T follicular helper cell (primary cell): Measurements from ENCODE around the gene RANBP10.

Experiments
- DNase-seq: peaks from one replicate; pipeline ENCODE4 v3.0.0-alpha.2; 2020; ENCODE audit warnings: low read depth

RANBP10 gene

DNA sequence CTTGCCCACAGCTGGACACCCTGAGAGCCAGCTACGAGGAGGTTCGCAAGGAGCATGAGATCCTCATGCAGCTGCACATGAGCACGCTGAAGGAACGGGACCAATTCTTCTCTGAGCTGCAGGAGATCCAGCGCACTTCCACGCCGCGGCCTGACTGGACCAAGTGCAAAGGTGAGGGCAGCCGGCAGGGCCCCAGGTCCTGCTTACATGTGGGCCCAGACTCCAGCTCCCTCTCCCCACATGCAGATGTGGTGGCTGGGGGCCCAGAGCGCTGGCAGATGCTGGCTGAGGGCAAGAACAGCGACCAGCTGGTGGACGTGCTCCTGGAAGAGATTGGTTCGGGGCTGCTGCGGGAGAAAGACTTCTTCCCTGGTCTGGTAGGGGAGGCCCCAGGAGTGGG is 19.5 kb upstream of the RANBP10 start:
- no peak for DNase-seq

DNA sequence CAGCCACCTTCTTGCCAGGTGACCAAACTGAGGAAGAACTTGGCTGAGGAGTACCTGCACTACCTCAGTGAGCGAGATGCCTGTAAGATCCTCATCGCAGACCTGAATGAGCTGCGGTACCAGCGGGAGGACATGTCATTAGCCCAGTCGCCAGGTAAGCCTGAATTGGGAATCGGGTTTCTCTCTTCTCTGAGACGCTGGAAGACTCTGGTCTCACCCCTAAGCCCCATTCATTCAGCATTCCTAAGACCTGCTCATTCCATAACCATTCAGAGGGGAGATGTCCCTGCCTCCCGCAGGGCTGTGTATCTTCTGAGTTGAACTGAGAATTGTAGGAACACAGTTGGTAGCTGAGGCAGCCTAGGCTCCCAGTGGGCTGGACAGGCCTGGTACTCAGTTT is 18.8 kb upstream of the RANBP10 start:
- DNase-seq: no peak

DNA sequence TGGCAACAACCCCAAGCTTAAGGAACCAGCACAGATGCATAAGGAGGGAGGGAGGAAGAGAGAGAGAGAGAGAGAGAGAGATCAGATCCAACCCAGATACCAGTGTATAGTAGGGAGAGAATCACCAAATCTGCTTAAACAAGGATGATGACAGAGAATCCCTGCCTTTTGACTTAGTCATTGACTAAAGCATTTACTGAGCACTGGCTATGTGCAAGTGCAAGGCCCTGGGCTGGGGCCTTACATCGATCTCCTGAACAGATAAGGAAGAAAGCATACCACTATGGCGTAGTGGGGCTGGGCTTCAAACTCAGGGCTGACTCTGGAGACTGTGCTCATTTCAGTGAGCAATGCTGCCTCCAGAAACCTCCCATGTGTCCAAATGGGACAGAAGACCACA is 16.2 kb upstream of the RANBP10 start:
- DNase-seq: no peak

DNA sequence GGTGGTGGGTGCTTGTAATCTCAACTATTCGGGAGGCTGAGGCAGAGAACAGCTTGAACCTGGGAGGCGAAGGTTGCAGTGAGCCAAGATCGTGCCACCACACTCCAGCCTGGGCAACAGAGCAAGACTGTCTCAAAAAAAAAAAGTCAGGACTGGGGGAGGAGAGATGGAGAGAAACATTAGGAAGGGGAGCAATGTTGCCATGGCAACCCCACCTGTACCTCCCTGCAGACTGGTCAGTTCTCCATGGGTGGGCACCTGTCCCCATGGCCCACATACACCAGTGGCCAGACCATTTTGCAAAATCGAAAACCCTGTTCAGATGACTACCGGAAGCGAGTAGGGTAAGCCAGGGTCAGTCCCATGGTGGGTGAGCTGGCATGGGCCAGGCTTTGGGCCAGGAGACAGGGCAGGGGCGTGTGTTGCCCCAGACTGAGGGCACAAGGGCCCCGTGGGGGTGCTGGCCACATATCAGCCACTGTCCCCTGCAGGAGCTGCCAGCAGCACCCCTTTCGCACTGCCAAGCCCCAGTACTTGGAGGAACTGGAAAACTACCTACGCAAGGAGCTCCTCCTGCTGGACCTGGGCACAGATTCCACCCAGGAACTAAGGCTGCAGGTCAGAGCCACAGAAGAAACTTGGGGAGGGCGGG is 14.4 kb upstream of the RANBP10 start:
- no peak for DNase-seq

DNA sequence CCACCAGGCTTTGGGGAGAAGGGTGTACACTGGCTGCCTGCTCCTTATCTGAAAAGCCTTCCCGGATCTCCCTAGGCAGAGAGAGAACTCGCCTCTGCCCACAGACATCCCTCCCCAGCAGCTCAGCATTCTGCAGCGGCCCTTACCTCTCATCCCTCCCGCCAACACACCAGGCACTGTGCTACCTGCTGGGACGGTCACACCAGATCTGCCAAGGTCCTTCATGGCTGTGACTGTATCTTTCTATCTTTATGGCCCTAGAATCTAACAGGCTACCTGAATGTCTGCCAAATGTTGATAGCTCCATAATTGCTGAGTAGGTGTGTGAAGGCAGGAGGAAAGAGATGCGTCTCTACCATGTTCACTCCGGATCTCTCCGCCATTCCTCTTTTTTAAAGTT is 8.2 kb upstream of the RANBP10 start:
- no peak for DNase-seq

DNA sequence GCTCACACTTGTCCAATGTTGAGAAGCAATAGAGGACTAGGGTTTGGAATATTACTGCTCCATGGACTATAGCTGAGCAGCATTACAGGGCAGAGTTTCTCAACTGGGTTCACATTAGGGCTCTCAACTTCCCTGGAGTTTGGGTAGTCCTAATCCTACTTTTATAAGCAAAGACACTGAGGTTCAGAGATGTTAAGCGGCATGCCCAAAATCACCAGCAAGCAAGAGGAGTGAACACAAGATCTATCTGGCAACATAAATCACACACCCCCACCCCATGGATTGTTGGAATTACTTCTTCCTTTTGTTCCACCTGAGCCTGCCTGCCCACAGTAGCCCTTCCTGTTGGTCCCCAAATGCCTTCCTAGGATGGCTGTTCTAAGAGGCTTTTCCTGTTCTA is 5.5 kb upstream of the RANBP10 start:
- no peak for DNase-seq

DNA sequence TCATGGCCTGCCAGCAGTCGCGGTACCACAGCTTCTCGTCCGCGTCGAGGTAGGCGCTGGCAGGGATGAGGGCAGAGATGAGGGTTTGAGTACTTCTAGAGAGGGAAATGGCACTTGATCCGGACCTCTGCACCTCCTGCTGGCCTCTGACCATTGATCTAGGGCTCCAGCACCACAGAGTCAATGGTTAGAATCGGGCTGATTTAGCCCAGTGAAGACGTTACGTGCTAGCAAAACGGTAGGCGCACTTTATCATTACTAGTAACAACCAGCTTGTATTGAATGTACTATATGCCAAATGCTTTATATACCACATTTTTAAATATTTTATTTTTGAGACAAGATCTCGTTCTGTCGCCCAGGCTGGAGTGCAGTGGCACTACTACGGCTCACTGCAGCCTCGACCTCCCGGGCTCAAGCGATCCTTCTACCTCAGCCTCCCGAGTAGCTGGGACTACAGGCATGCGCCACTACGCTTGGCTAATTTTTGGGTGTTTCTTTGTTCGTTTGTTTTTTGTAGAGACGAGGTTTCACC is 855 bp upstream of the RANBP10 start:
- no peak for DNase-seq

DNA sequence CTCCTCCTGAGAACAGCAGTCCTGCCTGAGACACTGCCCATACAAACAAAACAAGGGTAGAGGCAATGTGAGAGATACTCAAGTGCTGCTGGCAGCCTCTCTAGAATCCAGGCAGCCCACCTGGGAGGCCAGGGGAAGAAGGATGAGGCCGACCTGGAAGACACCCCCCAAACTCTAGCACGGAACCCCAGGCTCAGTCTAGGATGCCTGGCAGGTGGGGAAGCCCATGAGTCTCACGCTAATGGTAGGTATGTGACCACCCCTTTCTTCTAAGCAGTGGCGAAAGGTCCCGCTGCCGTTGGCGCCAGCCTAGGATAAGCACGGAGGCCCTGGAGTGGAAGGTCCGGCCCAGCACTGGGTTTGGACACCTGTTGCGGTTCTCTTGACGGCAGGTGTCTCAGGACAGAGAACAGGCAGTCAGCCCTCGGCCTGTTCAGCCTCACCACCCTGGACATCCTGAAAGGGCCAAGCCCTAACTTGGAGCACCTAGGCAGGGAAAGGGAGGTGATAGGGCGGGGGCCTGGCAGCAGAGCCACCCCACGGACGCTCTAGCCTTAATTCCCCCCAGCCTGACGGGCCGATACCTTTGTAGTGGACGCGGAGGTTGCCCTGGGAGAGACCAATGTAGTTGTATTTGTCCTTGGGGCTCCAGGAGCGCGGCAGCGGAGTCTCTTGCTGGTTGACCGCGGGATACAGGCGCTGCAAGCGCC is 487 bp downstream of the RANBP10 start:
- DNase-seq: no peak

DNA sequence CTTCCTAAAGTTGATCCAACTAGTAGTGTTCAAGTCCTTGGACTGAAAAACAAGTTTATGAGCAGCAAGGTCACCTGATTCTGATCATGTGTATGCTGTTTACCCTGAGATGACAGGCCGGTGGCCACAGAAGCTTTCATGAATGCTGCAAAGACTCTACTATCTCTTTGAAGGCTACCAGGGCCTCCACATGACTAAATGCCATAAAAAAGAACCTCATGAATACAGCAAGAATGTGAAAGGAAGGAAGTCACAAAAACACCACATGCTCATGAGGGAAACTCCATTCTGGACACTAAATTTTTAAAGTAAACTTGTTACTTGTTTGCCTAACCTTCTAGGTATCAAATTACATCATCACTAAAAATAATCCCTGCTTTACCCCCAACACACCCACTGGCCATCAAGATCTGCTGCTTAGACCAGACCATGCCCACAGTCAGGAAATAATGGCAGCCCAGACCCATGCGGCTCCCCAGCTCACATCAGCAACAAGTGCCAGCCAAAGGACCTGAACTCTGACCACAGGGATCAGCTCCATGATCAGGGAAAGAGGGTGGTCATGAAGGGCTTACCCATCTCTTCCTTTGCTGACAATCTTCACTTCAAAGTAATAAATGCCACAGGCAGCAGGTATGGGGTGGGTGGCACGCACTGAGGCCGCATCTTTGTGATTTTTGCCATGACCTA is 1.4 kb downstream of the RANBP10 start:
- no peak for DNase-seq

DNA sequence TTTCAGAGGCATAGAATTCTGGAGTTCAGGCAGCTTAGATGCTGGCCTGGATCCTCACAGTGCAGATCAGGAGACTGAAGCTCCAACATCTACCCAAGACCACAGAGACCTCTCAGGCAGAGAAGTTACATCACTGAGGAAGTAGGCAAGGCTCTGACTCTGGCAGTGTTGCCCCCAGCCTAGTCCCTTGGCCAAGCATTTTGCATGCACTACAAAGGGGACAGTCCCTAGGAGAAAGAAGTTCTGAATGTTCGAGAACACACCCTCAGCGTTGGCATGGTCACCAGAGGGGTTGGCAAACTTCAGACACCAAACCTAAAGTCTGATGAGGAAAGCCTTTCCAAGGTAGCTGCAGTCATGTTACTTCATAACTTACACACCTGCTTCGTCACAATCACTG is 2.5 kb downstream of the RANBP10 start:
- DNase-seq: no peak

DNA sequence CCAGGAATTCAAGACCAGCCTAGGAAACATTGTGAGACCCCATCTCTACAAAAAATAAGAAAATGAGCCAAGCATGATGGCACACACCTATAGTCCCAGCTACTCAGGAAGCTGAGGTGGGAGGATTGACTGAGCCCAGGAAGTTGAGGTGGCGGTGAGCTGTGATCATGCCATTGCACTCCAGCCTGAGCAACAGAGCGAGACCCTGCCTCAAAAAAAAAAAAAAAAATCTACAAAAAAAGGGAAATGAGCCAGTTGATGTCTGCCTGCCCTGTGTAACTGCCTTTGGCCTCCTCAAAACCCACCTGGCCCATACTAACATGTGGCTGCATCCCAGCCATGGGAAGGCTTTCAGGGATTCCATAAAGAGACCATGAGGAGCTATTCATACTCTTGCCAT is 4.5 kb downstream of the RANBP10 start:
- DNase-seq: no peak

DNA sequence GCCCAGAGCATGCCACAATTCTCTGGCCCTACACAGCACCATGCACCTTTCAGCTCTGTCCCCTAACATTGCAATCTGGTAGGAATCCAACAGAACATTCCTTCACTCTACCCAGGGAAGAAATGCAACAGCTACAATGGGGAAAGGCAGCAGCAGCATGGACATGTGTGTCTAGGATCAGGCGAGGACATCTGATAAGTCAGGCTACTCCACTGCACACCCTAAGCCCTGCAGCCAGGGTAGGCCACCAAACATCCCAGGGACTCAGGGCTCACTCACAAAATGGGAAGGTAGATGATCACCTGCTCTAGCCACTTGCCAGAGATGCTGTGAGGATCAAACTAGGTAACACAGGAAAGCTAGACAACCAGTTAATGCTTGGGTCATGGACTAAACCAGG is 5.1 kb downstream of the RANBP10 start:
- DNase-seq: no peak

DNA sequence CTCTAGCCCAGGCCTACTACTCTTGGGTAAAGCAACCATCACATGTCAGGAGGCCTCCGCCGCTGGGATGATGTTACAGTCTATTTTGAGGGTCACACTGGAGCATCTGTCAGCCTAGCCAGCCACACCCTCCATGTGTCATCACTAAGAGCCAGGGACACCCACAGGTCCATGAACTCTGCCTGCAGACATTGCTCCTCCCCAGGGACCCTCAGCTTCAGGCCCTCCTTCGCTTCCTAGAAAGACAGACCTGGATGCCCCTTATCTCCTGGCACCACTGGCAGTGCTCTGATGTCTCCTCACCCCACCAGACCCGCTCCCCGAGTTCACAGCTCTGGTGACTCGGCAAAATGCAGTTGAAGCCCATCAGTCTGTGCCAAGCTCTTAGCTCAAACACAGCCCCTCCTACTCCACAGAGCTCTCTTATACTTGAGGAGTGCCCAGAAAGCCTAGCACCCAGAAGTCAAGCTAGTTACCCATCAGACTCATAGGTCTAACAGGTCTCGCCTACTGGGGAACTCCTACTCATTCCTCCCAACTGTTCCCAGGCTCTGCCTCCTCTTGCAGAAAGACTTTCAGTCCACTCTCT is 5.9 kb downstream of the RANBP10 start:
- DNase-seq: no peak

DNA sequence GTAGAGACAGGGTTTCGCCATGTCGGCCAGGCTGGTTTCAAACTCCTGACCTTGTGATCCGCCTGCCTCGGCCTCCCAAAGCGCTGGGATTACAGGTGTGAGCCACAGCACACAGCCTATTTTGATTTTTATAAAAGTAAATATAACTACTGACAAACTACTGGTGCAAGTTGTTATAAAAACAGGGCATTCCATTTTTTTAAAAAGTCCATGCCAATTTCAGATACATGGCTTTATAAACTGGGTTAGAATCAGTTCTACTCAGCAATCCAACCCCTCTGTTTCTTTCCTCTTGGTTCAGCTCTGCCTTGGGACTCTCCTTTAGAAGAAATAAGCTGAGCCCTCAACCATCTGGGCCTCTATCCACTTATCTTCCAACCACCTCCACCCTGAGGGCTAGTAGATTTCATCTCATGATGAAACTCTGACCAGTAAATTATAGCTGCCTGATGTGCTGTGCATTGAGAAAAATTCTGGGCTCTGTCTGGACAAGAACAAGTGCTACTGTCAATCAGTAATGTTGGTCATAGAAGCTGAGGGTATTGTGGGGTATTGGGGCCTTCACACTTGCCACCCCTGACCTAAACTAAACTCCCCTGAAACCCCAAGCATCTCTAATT is 10.2 kb downstream of the RANBP10 start:
- no peak for DNase-seq

DNA sequence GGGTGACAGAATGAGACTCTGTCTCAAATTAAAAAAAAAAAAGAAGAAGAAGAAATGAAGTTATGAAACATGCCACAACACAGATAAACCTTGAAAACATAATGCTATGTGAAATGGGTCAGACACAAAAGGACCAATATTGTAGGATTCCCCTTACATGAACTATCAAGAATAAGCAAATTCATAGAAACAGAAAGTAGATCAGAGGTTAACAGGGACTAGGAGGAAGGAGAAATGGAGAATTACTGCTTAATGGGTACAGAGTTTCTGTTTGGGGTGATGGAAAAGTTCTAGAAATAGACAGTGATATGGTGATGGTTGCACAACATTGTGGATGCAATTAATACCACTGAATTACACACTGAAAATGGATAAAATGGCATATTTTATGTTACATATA is 16.3 kb downstream of the RANBP10 start:
- no peak for DNase-seq

DNA sequence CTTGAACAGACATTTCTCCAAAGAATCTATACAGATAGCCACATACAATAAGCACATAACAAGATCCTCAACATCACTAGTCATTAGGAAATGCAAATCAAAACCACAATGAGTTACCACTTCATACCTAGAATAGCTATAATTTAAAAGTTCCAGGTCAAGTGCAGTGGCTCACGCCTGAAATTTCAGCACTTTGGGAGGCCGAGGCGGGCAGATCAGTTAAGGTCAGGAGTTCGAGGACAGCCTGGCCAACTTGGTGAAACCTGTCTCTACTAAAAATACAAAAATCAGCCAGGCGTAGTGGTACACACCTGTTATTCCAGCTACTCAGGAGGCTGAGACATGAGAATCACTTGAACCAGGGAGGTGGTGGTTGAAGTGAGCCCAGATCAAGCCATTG is 19.9 kb downstream of the RANBP10 start:
- DNase-seq: no peak

DNA sequence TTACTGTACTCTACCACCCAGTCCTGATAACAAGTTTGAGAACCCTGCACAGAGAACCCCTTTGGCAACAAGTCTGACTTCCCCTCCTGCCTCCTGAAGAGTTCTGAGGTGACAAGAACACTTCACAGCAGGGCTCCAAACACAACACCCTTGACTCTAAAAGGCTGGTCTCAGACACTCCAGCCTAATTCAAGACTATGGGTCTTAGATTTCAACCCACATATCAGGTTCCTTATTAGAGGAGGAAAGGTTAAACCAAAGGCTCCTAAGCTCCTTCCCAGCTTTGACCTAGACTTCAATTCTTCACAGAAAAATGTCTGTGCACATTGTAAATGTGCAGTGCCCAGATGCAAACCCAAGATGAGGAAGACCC is 23.0 kb downstream of the RANBP10 start:
- no peak for DNase-seq

DNA sequence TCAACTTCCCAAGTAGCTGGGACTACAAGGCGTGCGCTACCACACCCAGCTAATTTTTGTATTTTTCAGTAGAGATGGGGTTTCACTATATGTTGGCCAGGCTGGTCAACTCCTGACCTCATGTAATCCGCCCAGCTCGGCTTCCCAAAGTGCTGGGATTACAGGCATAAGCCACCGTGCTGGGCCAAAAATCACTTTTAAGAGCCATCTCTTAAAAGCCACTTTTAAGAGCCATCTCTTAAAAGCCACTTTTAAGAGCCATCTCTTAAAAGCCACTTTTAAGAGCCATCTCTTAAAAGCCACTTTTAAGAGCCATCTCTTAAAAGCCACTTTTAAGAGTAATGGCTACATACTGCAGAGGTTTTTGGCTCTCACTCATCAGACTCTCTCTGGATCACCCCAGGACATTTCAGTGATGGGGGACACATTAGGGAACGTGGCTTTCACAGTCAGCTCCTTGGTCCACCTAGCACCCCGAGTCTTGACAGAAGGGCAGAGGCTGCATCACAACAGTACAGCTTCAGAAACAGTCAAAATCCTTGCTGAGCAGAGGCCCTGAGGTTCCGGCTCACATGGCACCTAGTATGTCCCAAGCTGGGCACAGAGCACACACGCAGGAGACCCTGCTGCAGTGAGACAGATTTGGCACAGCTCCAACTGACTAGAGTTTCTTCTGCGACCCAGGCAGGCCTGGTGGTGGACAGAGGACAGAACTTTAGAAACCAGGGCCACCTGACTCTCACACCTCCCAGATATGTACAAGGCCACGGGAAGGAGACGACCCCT is 23.6 kb downstream of the RANBP10 start:
- no peak for DNase-seq

DNA sequence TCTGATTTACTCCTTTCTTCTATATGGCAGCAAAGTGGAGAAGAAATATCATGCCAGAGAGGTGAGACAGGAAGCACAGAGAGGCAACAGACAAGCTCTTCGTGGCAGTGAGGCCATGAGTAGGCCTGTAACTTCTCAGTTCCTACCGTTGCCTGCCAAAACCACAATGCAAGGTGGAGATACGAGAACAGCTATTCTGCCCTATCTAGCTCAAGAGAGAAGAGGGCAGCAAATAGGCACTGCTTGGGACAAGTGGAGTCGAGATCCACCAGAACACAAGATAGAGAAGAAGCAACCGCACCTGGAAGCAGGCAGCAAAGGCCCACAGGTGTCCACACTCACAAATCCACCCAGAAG is 24.8 kb downstream of the RANBP10 start:
- DNase-seq: no peak

DNA sequence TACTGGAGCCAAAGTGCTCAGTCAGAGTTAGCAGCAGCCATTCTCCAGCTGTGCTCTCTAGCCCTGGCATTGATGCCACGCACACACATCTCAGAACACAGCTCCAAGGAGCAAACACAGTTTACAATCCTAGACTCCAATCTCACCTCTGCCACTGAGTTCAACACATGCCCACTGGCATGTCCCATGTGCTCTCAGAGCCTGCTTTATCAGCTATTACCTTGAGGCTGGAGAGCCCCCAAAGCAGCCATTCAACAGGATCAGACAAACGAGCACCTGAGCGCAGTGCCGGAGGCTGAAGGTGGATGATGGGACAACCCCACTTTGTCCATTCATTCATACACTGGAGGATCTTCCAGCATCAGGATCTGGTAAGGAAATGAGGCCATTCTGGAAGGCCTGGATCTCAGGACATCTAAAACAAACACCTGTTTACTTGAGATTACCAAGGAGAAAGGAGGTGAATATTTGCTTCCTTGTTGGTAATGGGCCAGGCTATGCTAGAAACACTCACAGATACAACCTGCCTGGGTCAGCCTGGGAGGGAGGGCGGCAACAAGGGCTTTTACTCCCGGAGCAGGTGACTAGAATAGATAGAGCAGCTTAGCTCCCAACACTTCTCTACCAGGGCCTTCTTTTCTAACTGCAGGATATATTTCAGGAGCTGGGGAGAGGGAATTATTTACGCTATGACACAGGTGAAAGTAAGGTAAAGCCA is 25.4 kb downstream of the RANBP10 start:
- DNase-seq: no peak
